Cardiac muscle cell (in vitro differentiated cells and primary cell): ENCODE results near the gene SLC13A4. TPM values are rescaled to one million over a fixed set of nuclear protein-coding genes. Genes with fewer than 3 reads are reported as not detected.
"Not testable (repeated sequence)": the region's sequence is repeated elsewhere in the genome, so short reads cannot be mapped to it uniquely, and the experiment has no call there.

Experiments
- DNase-seq, 2 donors: peaks; one replicate each; pipeline versions ENCODE4 v3.0.0 to v3.0.0-alpha.2; 2010 to 2017; ENCODE audit warnings: low read depth in 1 of 2, low spot score in 1 of 2
- H3K27ac ChIP-seq: fragments of 200-600 bp; sonication (generic); 2 replicates; pipeline ENCODE4 v1.5.1; 2016
- H3K27me3 ChIP-seq: fragments of 200-600 bp; sonication (generic); 2 replicates; pipeline ENCODE4 v1.6.0; 2016; ENCODE audit warnings: control low read depth
- H3K36me3 ChIP-seq: fragments of 200-600 bp; sonication (generic); 2 replicates; pipeline ENCODE4 v1.5.1; 2016; ENCODE audit warnings: control low read depth
- H3K4me1 ChIP-seq: fragments of 200-600 bp; sonication (generic); 2 replicates; pipeline ENCODE4 v1.8.1; 2017; ENCODE audit warnings: low read depth, mild to moderate bottlenecking, mixed run types
- H3K4me3 ChIP-seq: fragments of 200-600 bp; sonication (generic); 2 replicates; pipeline ENCODE4 v1.5.1; 2016; ENCODE audit warnings: mild to moderate bottlenecking
- H3K9me3 ChIP-seq: fragments of 200-600 bp; sonication (generic); 2 replicates; pipeline ENCODE4 v1.5.1; 2017; ENCODE audit warnings: low read depth, mild to moderate bottlenecking, control low read depth
- CTCF ChIP-seq: IDR thresholded peaks from 2 replicates; pipeline ENCODE4 v1.5.1; 2012; ENCODE audit warnings: low read depth, mild to moderate bottlenecking, low read length
- polyA plus RNA-seq: library from polyadenylated mRNA; unstranded; fragments of >200 nt; fragmentation: Nextera tagmentation; extraction: Ambion mirVana; gene quantifications from 2 replicates; pipeline ENCODE4 v1.2.1, GENCODE V29; 2016
- total RNA-seq: library from RNA; depleted of rRNA; stranded (reverse); fragments of >200 nt; gene quantifications from 2 replicates; pipeline ENCODE4 v1.2.3, GENCODE V29; 2016

The SLC13A4 gene
- 0.12 and 0.25 TPM in 2 replicates for total RNA-seq
- 3.3 and 3.9 TPM in 2 replicates for polyA plus RNA-seq

GRCh38 chr7:135728136-135728669, at the start of gene SLC13A4:
SLC13A4 (minus strand) TSS chr7:135728186; CDS start chr7:135727496, 690 bp downstream.
- no peak for TF ChIP-seq CTCF
- Histone ChIP-seq H3K36me3 (no peaks in the 10 kb centered on the region), H3K4me3 (no peak within 1 kb of the TSS), H3K27me3 (no peaks in the 10 kb centered on the region), H3K9me3 (no peaks in the 10 kb centered on the region), H3K4me1 (no peaks in the 10 kb centered on the region), H3K27ac (no peak within 1 kb of the TSS)
- DNase-seq = no peak

- H3K27ac ChIP-seq, H3K4me1 ChIP-seq, H3K4me3 ChIP-seq, H3K36me3 ChIP-seq, H3K27me3 ChIP-seq, DNase-seq, H3K9me3 ChIP-seq: not testable (repeated sequence)
Observed at GRCh38 chr7:135775915-135776314, 47.9 kb upstream of the SLC13A4 start.

- TF ChIP-seq CTCF = no peak
- Histone ChIP-seq H3K9me3 (no peaks in the 10 kb centered on the region), H3K4me1 (no peaks in the 10 kb centered on the region), H3K36me3 (no peaks in the 10 kb centered on the region), H3K27me3 (no peaks in the 10 kb centered on the region), H3K27ac (no peak overlapping the region), H3K4me3 (no peak overlapping the region)
- DNase-seq = peak in 1 of 2 donors; percentile 53
Observed at GRCh38 chr7:135775230-135775629, 47.2 kb upstream of the SLC13A4 start.

- H3K4me3 ChIP-seq = no peak overlapping the region
- no peak overlapping the region for H3K27ac ChIP-seq
- no peaks in the 10 kb centered on the region for H3K36me3 ChIP-seq
- H3K4me1 ChIP-seq = peaks cover 5% of the 10 kb centered on the region
- TF ChIP-seq CTCF = no peak
- H3K27me3 ChIP-seq = no peaks in the 10 kb centered on the region
- H3K9me3 ChIP-seq = no peaks in the 10 kb centered on the region
- DNase-seq = peak in 1 of 2 donors; percentile 52
Observed at GRCh38 chr7:135774284-135774683, 46.3 kb upstream of the SLC13A4 start.

- no peak for DNase-seq
- Histone ChIP-seq H3K36me3 (no peaks in the 10 kb centered on the region), H3K9me3 (no peaks in the 10 kb centered on the region), H3K4me1 (peaks cover 13% of the 10 kb centered on the region), H3K27ac (no peak overlapping the region), H3K4me3 (no peak overlapping the region), H3K27me3 (no peaks in the 10 kb centered on the region)
- TF ChIP-seq CTCF = no peak
Observed at GRCh38 chr7:135773464-135773863, 45.5 kb upstream of the SLC13A4 start.

- Histone ChIP-seq H3K27me3 (no peaks in the 10 kb centered on the region), H3K36me3 (no peaks in the 10 kb centered on the region), H3K27ac (no peak overlapping the region), H3K4me3 (no peak overlapping the region), H3K9me3 (no peaks in the 10 kb centered on the region), H3K4me1 (peaks cover 18% of the 10 kb centered on the region)
- no peak for TF ChIP-seq CTCF
- peak in 1 of 2 donors; percentile 30 for DNase-seq
Observed at GRCh38 chr7:135772639-135773222, 44.7 kb upstream of the SLC13A4 start.
